Ovary (tissue), 9 donors: ENCODE data around the gene NOC4L. TPM values are rescaled to one million over a fixed set of nuclear protein-coding genes. Genes with fewer than 3 reads are reported as not detected.

Experiments used
- DNase-seq, 5 donors: peaks; one replicate each; pipeline ENCODE4 v3.0.0-alpha.2; 2019 to 2020
- H3K27ac ChIP-seq, 2 donors: fragments of 200-600 bp; one replicate each; pipeline versions ENCODE4 v1.5.1 to v1.8.0; 2019 to 2022
- H3K27me3 ChIP-seq: fragments of 200-600 bp; one replicate; pipeline ENCODE4 v1.8.0; 2022
- H3K36me3 ChIP-seq: fragments of 200-600 bp; sonication (generic); one replicate; pipeline ENCODE4 v1.5.1; 2019
- H3K4me1 ChIP-seq: one replicate; pipeline ENCODE4 v1.8.1; 2013; ENCODE audit warnings: mild to moderate bottlenecking, moderate library complexity; ENCODE audit not compliant: insufficient read depth
- H3K4me3 ChIP-seq: fragments of 200-600 bp; sonication (generic); one replicate; pipeline ENCODE4 v1.5.1; 2017
- H3K9me3 ChIP-seq, 2 donors: fragments of 200-600 bp in 1 of 2; sonication (generic) in 1 of 2; one replicate each; pipeline versions ENCODE4 v1.5.1 to v1.8.1; 2013 to 2019; ENCODE audit warnings: mild to moderate bottlenecking in 1 of 2, moderate library complexity in 1 of 2
- CTCF ChIP-seq, 3 donors: fragments of 450-650 bp in 2 of 3; fragments of 200-600 bp in 1 of 3; IDR thresholded peaks; one replicate each; pipeline versions ENCODE4 v1.5.1 to v1.8.0; 2016 to 2022; ENCODE audit warnings: antibody characterized with exemption in 3 of 3, mild to moderate bottlenecking in 1 of 3
- EP300 ChIP-seq: sonication (generic); formaldehyde crosslinking; IDR thresholded peaks from one replicate; pipeline ENCODE4 v1.6.1; 2017; ENCODE audit warnings: antibody characterized with exemption
- POLR2A ChIP-seq: fragments of 450-650 bp; IDR thresholded peaks from one replicate; pipeline ENCODE4 v1.6.1; 2017; ENCODE audit warnings: antibody characterized with exemption, mild to moderate bottlenecking, moderate library complexity
- WGBS, 3 donors: extraction: QIAGEN DNeasy Blood & Tissue Kit in 1 of 3; methylation state at CpG; one replicate each; pipeline versions ENCODE4 v1.1.5 to v1.1.7; 2013 to 2017; 5-methylcytosine and 5-hydroxymethylcytosine counted together
- intact Hi-C, 4 donors: fragments of 100-400 bp; cut with DNase I; formaldehyde crosslinking; loops; one replicate each; pipeline versions ENCODE4 v1.11.0 to v1.15.1; 2022 to 2023
- polyA plus RNA-seq, 2 donors: library from polyadenylated mRNA; stranded (reverse); fragments of 200-250 nt in 1 of 2; fragments of 350-450 nt in 1 of 2; fragmentation: Illumina TruSeq in 1 of 2; extraction: RNeasy Lipid Tissue Mini Kit (QIAGEN cat#74804) in 1 of 2; gene quantifications; one replicate each; pipeline ENCODE4 v1.2.3, GENCODE V29; 2013 to 2014
- total RNA-seq, 7 donors: library from RNA; depleted of rRNA in 2 of 7; stranded (reverse); fragments of >200 nt in 2 of 7; fragmentation: NEBNext Ultra II Directional in 3 of 7; extraction: Animal tissue kit (Norgen Biotek cat#: 25700) in 3 of 7; gene quantifications; one replicate each; pipeline versions ENCODE4 v1.1.0 to v1.2.4, GENCODE V29; 2016 to 2023
- donor health status: DM: no; HTN: no; CAD: no; lungs with moderate emphysema.
- donor health status: DM: no; HTN: no; CAD: no.
- donor health status: Bipolar disorder and iron deficiency.
- donor health status: DM: yes; HTN: yes; CAD: no.
- donor health status: DM: no; HTN: no; CAD: no.
- donor health status: DM: yes; HTN: yes; CAD: no.

Gene NOC4L
- total and polyA plus RNA-seq, 9 donors: 1.2 to 24.6 (median 18.5) TPM

- Histone ChIP-seq H3K9me3 (no peaks in the 10 kb centered on the region), H3K27ac (no peak overlapping the region), H3K36me3 (no peaks in the 10 kb centered on the region), H3K4me1 (peaks cover 3% of the 10 kb centered on the region), H3K4me3 (no peak overlapping the region), H3K27me3 (no peaks in the 10 kb centered on the region)
- 89 to 92% (median 91%) methylated on average over 6 of the region's 6 CpGs for WGBS, 3 donors
- no peak for DNase-seq
- intact Hi-C loops: loop anchor here in 1 of 4 donors (10.0 kb wide), 1 partner anchor 239 kb away; no protein-coding TSS in a partner anchor
- no peak for TF ChIP-seq EP300
- TF ChIP-seq POLR2A: no peak
- TF ChIP-seq CTCF (IDR thresholded peaks at IDR 0.05): no peak
These were observed 21.3 kb downstream of the NOC4L start for GRCh38 chr12:132165584-132165983.

GRCh38 chr12:132166093-132166492, 21.8 kb downstream of the NOC4L start:
- TF ChIP-seq CTCF (IDR thresholded peaks at IDR 0.05): no peak
- no peak for TF ChIP-seq POLR2A
- no peak for DNase-seq
- H3K4me3 ChIP-seq: no peak overlapping the region
- intact Hi-C loops: loop anchor here in 1 of 4 donors (10.0 kb wide), 1 partner anchor 239 kb away; no protein-coding TSS in a partner anchor
- peaks cover 3% of the 10 kb centered on the region for H3K4me1 ChIP-seq
- no peaks in the 10 kb centered on the region for H3K9me3 ChIP-seq
- no peaks in the 10 kb centered on the region for H3K36me3 ChIP-seq
- H3K27ac ChIP-seq: no peak overlapping the region
- WGBS, 3 donors: 86 to 96% (median 91%) methylated on average over 2 of the region's 2 CpGs
- H3K27me3 ChIP-seq: no peaks in the 10 kb centered on the region

GRCh38 chr12:132166801-132167591, 22.7 kb downstream of the NOC4L start:
- Histone ChIP-seq H3K36me3 (no peaks in the 10 kb centered on the region), H3K27ac (no peak overlapping the region), H3K4me3 (no peak overlapping the region), H3K9me3 (no peaks in the 10 kb centered on the region), H3K27me3 (no peaks in the 10 kb centered on the region), H3K4me1 (peaks cover 3% of the 10 kb centered on the region)
- TF ChIP-seq EP300: no peak
- 88 to 93% (median 92%) methylated on average over 10 of the region's 10 CpGs for WGBS, 3 donors
- intact Hi-C loops: loop anchor here in 1 of 4 donors (10.0 kb wide), 1 partner anchor 238 kb away; no protein-coding TSS in a partner anchor
- DNase-seq: no peak

GRCh38 chr12:132167611-132168310, 23.5 kb downstream of the NOC4L start:
- Histone ChIP-seq H3K4me1 (no peaks in the 10 kb centered on the region), H3K27ac (no peak overlapping the region), H3K9me3 (no peaks in the 10 kb centered on the region), H3K27me3 (no peaks in the 10 kb centered on the region), H3K36me3 (no peaks in the 10 kb centered on the region), H3K4me3 (no peak overlapping the region)
- intact Hi-C loops: loop anchor here in 1 of 4 donors (10.0 kb wide), 1 partner anchor 237 kb away; no protein-coding TSS in a partner anchor
- 60 to 71% (median 61%) methylated on average over 28 to 30 of the region's 30 CpGs for WGBS, 3 donors
- TF ChIP-seq CTCF (IDR thresholded peaks at IDR 0.05): no peak
- TF ChIP-seq POLR2A: no peak
- no peak for TF ChIP-seq EP300
- DNase-seq: peak in 1 of 5 donors; percentile 12
